HG02970 (cell line): ENCODE data around the gene ADGRB2.

ENCODE experiments used
- ATAC-seq: cut with Tn5 transposase; IDR thresholded peaks from one replicate; pipeline ENCODE4 v1.9.1; 2021; ENCODE audit warnings: mild to moderate bottlenecking, moderate library complexity, moderate number of reproducible peaks; ENCODE audit not compliant: unreplicated experiment, low FRiP score

Gene ADGRB2

GRCh38 chr1:31704271-31705079 is 59.7 kb downstream of the ADGRB2 start:
- ATAC-seq = no peak

GRCh38 chr1:31703431-31704270 is 60.5 kb downstream of the ADGRB2 start, which contains the start of gene COL16A1:
Gene COL16A1, minus strand, starts transcription at chr1:31704017. Its CDS starts 1,824 bp downstream, at chr1:31702193.
- no peak for ATAC-seq

GRCh38 chr1:31702836-31703404 is 61.2 kb downstream of the ADGRB2 start:
- ATAC-seq = no peak

DNA sequence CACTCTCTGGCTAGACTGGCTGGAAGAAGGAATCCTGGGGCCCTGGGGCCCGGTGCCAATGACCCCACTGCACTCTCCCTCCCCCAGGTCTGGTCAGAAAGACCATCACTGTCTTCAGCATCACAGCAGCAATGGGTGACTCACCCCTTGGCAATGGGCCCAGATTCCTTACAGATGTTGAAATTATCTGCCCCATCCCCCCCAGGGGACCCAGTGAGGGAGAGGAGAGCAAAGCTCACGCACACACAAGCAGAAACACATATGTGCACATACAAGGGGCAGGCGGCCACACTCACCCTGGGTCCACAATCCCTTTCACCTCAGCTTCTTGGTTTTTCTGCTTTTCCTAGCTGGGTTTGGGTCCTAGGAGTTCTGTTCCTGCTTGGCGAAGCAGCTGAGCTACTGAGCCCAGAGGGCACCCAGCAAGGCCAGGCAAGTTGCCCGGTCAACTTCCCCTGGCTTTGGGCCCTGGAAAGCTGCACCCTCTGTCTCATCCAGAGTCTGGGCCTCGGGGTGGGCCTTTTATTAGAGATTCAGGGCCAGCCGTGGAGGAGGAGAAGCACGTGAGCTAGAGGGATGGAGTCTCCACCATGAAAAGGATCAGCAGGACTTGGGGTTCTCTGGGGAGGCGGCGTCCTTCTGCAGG is 62.9 kb downstream of the ADGRB2 start:
- no peak for ATAC-seq

DNA sequence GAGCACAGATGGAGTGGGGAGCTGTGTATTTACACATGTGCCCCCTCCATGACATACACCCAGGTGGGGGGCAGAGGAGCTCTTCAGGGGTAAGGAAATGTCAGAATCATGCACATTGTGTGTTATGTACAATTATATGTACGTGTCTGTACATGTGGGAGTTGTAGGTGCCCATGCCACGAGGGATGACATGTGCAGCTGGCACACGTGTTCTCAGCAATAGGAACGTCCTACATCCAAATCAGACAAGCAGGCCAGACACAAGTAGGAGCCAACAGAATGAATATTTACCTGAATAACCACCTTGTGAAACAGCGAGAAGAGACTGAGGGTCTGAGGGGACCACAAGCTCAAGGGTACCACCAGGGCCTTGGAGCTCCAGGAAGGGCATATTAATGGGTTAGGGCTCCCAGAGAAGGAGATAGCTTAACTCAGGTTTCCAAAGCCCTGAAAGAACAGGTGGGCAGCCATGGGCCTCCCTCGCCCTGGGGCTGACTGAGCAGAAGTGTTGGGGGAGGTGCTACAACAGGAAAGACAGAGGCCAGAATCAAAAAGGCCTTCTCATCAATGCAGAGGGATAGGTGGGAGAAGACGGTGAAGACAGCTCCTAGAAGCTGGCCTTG is 63.6 kb downstream of the ADGRB2 start:
- no peak for ATAC-seq

- ATAC-seq = no peak
Measured at GRCh38 chr1:31699341-31699891, 64.7 kb downstream of the ADGRB2 start.

DNA sequence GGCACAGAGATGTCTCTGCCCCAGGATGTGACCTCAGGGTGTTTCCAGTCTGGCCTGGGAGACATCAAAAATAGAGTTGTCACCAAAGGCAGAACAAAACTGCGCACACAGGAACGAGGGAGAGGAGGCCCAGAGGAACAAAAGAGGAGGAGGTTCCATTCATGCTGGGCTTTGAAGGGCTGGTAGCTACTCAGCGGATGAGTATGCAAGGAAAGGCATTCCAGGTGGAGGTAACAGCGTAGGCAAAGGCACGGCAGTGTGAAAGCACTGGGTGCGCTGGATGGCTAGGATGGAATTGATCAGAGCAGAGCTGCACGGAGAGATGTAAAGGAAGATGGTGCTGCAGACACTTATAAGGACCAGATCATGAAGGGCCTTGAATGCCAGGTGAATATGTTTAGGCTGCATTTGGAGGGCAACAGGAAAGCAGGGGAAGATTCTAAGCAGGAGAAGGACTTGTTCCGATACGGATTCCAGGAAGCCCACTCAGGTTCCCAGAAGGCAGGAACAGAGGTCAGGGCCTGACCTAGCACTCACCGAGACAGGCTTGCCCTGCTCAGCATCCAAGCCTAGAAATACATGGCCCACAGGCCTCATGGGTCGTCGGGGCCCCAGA is 66.7 kb downstream of the ADGRB2 start:
- no peak for ATAC-seq

DNA sequence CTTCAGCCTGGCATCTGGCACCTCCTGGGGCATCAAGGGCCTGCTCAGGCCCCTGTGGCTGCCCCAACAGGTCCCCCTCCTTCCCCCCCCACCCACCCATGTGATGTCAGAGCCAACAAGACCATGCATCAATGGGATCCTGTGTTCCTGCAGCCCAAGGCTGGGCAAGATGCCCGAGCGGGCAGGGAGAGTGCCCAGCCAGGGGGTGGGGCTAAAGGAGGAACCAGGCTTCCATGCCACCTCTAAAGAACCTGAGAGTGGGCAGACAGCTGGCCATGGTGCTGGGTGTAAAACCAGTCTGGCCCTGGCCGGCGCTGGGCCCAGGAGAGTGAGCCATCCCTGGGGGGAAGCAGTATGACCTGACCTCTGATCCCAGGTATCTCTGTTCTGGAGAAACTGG is 67.9 kb downstream of the ADGRB2 start:
- ATAC-seq = no peak

DNA sequence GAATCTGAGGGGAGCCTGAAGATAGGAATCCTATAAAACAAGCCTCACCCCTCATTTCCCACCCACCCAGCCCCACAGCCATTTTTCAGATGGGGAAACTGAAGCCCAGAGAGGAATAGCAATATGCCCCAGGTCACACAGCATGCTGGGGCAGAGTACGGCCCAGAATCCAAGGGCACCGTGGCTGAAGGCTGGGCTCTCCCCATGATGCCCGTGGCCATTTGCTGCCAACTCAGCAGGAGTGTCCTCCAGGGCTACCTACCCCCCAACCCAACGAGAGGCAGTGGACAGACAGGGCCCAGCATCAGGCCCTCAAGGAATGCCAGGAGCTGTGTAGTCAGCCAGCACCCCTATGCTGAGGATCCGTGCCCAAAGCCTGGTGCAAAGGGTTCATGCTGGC is 68.8 kb downstream of the ADGRB2 start:
- no peak for ATAC-seq

- no peak for ATAC-seq
Measured at GRCh38 chr1:31694964-31695313, 69.2 kb downstream of the ADGRB2 start.

DNA sequence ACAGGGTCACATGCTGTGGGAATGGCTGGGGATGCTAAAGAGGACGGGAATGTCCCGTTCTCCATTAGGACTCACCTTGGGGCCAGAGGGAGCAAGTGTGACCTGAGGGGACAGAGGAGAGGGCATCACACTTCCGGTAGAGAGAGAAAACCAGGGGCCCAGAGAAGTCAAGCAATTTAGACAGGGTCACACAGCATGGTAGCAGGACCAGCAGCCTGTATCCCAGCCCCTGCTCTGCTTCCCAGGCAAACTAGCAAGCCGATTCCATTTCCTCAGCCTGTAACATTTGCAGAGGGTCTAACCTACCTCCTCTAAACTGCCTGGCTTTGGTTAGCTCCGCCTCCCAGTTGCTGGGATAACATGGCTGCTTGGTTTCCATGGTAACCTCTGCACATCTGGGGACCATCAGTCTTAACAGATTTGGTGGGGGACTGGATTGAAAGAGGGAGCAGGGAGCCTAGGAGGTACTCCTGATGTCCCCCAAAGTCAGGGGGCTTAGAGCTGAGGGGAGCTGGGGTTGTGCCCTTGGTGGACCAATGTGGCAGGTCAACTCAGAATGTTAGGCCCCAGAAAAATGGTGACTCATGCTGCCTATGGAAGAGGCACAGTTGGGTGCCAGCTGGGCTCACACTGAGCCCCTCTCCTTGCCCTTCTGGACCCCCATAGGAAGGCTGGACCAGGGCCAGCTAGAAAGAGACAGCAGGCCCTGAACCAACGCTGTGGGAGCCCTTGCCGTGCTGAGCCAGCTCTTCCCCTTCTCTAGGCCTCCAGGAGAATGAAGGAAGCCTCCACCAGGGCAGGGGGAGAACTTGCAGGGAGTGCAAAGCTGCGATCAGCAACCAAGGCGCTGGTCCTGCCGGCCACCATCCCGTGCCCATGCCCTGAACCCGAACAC is 69.8 kb downstream of the ADGRB2 start:
- no peak for ATAC-seq

DNA sequence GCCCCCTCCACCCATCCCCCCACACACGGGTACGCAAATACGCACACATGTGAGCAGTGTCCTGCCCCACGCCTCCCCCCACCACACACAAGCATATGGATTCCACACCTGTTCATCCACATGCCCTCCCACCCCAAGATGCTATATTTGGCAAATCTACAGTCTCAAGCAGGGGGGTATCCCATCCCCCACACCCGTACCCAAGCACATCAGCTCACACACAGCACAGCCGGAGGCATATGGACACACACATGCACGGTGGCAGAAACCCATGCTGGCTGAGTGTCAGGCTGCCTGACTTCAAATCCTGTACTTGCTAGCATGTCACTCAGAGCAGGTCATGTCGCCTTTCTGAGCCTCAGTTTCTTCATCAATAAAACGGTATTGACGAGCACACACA is 70.9 kb downstream of the ADGRB2 start:
- no peak for ATAC-seq

- no peak for ATAC-seq
Measured at GRCh38 chr1:31691951-31692350, 72.2 kb downstream of the ADGRB2 start.

- ATAC-seq = no peak
Measured at GRCh38 chr1:31691446-31691845, 72.7 kb downstream of the ADGRB2 start.

GRCh38 chr1:31690921-31691320 is 73.2 kb downstream of the ADGRB2 start:
- ATAC-seq = no peak

- ATAC-seq = no peak
Measured at GRCh38 chr1:31689854-31690253, 74.3 kb downstream of the ADGRB2 start.

GRCh38 chr1:31689379-31689778 is 74.8 kb downstream of the ADGRB2 start:
- ATAC-seq = no peak

DNA sequence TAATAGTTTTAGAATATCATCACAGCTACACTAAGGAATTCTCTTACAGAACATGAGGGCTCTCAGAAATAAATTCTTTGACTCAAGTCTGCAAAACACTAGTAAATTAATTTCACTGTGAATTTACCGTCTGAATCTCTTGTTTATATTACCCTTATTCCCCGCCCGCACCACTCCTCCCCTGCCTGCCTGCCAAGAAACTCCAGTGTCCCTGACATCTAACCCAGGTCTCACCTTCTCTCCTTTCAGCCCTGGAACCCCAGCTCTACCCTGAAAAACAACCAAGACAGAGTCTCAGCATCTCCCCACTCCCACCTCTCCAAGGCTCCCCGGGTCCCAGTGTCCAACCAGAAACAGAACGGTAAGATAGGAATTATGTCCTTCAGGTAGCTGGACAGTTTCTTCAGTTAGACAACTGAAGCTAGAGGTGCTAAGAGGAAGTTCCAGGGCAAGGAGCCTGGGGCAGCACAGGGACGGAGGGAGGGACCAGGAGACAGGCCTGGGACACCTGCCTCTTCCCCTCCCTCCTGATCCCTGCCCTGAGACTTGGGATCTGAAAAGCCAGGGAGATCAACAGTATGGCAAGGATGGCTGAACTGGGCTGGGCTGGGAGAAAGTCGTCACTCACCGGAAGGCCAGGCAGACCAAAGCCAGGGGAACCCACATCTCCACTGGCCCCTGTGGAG is 75.8 kb downstream of the ADGRB2 start:
- no peak for ATAC-seq
